NCI-H2081 (cell line): Measurements from ENCODE around the gene APEH.
"Not testable (repeated sequence)": the region's sequence is repeated elsewhere in the genome, so short reads cannot be mapped to it uniquely, and the experiment has no call there.

Source experiments
- DNase-seq, 2 experiments: peaks; one replicate each; lab custom pipeline; 2025; lab: John Stamatoyannopoulos, UW

Gene APEH

DNA sequence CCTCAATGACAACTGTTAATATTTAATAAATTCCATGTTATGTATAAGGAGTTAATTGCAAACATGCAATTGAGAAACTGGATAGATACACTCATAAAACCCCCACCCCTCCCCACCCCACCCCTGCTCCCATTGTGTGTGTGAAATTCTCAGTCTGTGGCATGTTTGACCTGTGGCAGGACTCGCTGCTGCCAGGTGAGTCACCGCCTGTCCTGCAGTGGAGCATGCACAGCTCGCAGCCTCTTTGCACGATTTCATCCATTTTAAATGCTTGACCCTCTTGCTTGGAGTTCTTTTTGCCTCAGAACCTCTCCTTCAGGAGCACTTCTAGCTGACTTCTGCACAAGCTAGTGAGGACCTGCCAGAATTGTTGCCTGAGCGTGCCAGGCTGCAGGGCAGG is 5.3 kb upstream of the APEH start:
- DNase-seq, result no peak

DNA sequence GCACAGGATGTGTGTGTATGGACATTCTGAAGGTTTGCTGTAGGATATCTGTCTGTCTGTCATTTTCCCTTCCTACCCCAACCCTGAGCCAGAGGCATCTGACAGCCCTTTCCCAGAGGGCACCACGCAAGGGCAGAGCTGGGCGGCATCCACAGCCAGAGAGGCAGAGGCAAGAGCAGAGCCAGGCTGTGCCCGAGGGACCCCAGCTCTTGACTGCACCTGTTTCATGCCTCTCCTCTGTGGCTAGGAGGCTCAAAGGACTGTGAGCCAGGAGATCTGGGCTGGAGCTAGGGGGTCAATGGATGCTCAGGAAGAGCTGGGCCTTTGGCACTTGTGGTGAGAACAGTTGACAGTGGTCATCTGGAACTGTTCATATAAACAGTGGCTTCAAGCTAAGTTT is 4.8 kb upstream of the APEH start:
- no peak for DNase-seq

GRCh38 chr3:49670940-49671290 is 3.2 kb upstream of the APEH start:
- no peak for DNase-seq

- DNase-seq, result no peak
Measured at GRCh38 chr3:49671291-49672288, 2.6 kb upstream of the APEH start.

DNA sequence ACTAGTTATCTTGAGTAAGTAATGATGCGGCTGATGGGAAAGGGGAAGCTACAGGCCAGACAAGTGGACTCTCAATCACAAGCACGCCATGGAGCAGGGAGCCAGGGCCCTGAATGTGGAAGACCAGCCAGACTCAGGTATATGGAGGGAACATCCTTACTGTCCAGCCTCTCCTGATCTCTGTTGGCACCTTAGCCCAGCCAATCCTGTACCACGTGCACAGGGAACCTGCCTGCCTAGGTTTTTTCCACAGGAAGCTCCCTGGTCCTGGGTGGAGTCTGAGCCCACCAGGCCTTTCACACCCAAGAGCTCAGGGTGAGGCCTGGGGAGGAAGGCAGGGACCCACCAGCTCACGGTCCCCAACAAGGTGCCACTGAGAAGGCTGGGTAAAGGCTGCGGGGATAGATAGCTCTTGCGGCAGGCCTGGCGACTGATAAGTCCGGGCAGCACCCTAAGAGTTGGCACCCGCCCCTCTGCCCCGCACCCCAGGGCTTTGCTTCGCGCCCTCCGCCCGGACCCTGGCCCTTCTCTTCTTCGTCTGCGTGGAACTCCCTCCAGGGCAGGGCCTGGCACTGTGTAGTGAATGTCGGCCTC is 933 bp upstream of the APEH start:
- no peak for DNase-seq

DNA sequence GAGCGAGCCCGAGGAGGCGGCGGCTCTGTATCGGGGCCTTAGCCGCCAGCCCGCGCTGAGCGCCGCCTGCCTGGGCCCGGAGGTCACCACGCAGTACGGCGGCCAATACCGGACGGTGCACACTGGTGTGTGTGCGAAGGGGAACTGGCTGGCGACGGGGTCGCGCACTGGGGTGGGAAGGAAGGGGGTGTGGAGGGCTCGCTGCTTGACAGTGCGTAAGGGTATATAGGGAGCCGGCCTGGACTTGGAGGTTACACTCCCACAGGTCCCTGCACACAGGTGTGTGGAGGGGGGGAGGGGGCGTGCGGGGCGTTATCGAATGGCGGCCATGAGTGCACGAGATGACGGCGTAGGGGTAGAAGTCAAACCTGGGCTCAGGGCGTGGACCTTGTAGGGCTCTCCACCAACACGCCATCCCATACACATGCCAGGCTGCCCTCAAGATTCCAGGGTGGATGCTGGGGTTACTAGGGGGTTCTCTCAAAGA is 389 bp downstream of the APEH start:
- DNase-seq, result no peak

- no peak for DNase-seq
Measured at GRCh38 chr3:49675912-49676311, 1.8 kb downstream of the APEH start.

DNA sequence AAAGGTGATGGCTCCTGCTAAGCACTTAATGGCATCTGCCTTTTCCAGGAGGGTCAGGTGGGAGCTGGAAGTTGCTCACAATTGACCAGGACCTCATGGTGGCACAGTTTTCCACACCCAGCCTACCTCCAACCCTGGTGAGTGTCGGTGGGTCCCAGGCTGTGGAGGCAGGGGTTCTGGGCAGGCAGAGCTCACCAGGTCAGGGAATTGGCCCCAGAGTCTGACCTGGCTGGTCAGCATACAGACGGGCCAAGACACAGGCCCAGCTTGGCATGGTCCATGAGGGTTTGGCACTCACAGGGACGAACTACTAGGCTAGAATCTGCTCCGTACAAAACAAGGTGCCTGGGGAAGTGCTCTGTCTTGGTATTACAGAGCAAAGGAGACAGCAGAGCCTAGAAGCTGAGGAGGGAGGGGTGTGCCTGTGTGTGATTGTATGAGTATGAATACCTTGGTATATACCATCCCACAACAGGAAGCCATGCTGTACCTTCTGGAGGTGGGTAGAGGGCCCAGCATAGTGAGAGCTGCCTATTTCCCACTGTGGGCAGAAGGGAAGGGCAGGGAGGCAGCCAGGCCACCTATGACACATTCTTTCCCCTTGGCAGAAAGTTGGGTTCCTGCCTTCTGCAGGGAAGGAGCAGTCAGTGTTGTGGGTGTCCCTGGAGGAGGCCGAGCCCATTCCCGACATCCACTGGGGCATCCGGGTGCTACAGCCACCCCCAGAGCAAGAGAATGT is 6.5 kb downstream of the APEH start:
- DNase-seq, result no peak

DNA sequence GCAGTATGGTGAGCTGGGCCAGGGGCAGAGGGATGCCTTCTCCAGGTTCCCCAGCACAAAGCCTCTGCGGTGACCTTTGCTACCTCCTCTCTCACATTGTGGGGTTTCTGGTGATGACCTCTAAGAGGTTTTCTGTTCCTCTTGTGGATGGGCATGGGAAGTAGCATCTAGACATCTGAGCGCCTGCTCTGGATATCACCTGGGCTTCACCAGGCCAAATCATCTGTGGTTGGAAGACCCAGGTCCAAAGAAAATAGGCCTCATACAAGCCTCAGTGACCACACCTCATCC is 7.0 kb downstream of the APEH start:
- no peak for DNase-seq

DNA sequence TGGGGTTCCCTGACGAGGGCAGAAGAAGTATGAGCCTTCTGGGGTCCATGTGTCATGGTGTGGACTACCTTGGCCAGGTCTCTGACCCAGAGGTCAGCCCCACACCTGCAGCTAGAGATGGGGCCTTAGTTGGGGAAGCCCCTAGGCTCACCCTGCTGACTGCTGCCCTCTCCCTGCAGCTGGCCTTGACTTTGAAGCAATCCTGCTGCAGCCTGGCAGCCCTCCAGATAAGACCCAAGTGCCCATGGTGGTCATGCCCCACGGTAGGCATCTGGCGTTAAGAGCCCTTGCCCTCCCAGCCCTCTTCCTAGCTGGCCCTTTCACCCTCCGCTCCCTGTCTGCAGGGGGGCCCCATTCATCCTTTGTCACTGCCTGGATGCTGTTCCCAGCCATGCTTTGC is 7.4 kb downstream of the APEH start:
- DNase-seq, result no peak

- DNase-seq, result no peak
Measured at GRCh38 chr3:49683162-49683561, 9.0 kb downstream of the APEH start.

- DNase-seq, result not testable (repeated sequence)
Measured at GRCh38 chr3:49684453-49684852, 10.3 kb downstream of the APEH start.

GRCh38 chr3:49685103-49685502 is 11.0 kb downstream of the APEH start:
- not testable (repeated sequence) for DNase-seq

- DNase-seq, result not testable (repeated sequence)
Measured at GRCh38 chr3:49685846-49686245, 11.7 kb downstream of the APEH start.

- not testable (repeated sequence) for DNase-seq
Measured at GRCh38 chr3:49686346-49686745, 12.2 kb downstream of the APEH start.

- DNase-seq, result not testable (repeated sequence)
Measured at GRCh38 chr3:49686769-49687423, 12.7 kb downstream of the APEH start.

DNA sequence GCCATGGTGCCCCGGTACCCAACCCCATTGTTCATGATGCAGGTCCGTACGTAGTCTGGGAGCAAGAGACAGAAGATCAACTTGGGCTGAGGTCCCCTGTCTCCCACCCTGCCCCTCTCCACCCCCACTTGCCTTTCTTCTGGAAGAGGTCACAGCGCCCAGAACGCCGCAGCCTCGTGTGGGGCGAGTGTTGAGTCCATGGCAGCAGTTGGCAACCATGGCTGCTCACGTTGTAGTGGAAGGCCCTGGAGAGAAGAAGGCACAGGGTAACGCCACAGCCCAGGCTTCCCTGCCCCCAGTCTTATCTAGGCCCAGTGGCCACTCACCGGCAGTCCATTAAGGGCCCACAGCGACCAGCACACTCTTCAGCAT is 13.3 kb downstream of the APEH start:
- not testable (repeated sequence) for DNase-seq

DNA sequence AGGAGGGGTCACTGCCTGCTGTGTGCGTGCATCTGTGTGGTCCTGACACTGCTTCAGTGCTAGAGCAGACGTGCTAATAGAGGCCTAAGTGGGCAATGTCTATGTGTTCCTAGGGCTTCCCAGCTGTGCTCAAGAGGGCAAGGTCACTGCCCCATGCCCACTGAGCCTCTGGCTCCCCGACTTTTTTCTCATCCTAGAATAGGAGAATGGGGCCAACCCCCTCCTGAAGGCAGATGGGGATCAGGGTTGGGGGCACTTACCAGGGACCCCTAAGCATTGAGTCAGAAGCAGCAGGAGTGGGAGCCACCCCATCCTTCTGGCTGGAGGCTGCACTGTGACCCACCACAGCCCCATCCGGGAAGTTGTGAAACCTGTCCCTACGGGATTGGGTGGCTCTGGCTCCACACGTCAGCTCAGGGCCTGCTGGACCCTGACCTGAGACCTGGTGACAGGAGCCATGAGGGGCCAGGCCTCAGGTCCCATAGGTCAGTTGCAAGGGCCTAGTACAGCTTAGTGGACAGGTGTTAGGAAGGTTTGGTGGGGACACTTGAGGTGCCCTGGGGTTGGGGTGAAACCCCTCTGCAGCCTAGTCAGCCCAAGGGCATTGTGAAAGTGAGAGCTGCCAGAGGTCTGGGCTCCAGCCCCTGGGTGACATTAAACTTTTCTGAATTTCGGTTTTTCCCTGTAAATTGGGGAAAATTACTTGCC is 14.3 kb downstream of the APEH start:
- not testable (repeated sequence) for DNase-seq

GRCh38 chr3:49689046-49689907 is 15.1 kb downstream of the APEH start, which contains the start of the genes MST1 and RNF123:
Gene MST1 (minus strand): TSS chr3:49689474. CDS start chr3:49688691, 783 bp downstream.
Gene RNF123 (plus strand): TSS chr3:49689557. CDS start chr3:49691166, 1,609 bp downstream.
- no peak for DNase-seq

DNA sequence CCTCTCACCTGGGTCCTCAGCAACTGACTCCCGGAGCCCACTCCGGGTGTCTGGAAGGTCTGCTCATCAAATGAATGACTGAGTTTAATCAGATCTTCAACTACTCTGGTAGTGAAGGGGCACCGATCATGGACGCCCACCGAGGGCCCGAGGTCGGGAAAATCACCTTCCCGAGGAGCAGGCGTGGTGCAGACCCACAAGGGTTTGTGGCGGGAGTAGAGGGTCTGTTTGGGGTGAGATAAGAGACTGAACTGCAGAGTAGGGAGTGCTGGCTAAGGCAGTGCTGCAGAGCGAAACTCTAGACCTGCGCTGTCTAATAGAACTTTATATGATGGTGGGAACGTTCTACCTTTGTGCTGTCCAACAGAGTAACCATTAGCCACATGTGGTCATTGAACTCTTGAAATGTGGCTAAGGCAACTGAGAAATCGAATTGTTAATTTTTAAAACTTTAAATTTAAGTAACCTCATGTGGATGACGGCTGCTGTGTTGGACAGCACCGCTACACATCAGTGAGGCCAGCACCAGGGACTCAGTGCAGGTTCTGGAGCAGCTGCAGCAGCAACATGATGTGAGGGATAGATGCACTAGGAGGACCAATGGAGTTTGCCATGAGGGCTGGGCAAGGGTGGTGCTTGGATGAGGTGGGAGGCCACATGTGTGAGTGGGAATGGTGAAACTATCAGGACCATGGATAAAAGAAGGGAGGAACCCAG is 15.9 kb downstream of the APEH start:
- not testable (repeated sequence) for DNase-seq
